Panc1 (cell line): Measurements from ENCODE around the gene TEX11. TPM values are rescaled to one million over a fixed set of nuclear protein-coding genes. Genes with fewer than 3 reads are reported as not detected.

ENCODE experiments used
- ATAC-seq: fragments of 200-7000 bp; cut with Tn5 transposase; 2 replicates; pipeline ENCODE4 v1.9.1; 2020; ENCODE audit warnings: mild to moderate bottlenecking, moderate library complexity
- BruUV-seq: library from RNA; stranded (reverse); fragments of 400-500 nt; replicated peaks from 2 replicates; lab custom pipeline; 2021; lab: Mats Ljungman, UMichigan
- CTCF ChIA-PET: fragments of 300-600 bp; sonication (Branson Sonifier 250); formaldehyde crosslinking; loops from one replicate; lab custom pipeline; 2022; ENCODE audit warnings: antibody characterized with exemption; lab: Charles Lee
- POLR2A ChIA-PET: fragments of 300-600 bp; sonication (Branson Sonifier 250); formaldehyde crosslinking; loops from one replicate; lab custom pipeline; 2022; ENCODE audit warnings: antibody characterized with exemption; lab: Charles Lee
- DNase-seq: peaks from one replicate; pipeline ENCODE4 v3.0.0-alpha.2; 2010; ENCODE audit warnings: low read depth, low spot score
- H3K27ac ChIP-seq: 2 replicates; pipeline ENCODE4 v1.5.1; 2011; ENCODE audit warnings: mild to moderate bottlenecking, low read length, inconsistent platforms
- H3K27me3 ChIP-seq: fragments of 200-500 bp; sonication (Bioruptor generic); 2 replicates; pipeline ENCODE4 v1.6.0; 2014; ENCODE audit warnings: low read length, inconsistent platforms; ENCODE audit not compliant: control insufficient read depth, insufficient read depth
- H3K36me3 ChIP-seq: fragments of 200-500 bp; sonication (Bioruptor generic); 2 replicates; pipeline ENCODE4 v1.5.1; 2014; ENCODE audit warnings: inconsistent platforms, mild to moderate bottlenecking, low read length, moderate library complexity; ENCODE audit not compliant: control insufficient read depth, insufficient read depth
- H3K4me1 ChIP-seq: 2 replicates; pipeline ENCODE4 v1.5.1; 2011; ENCODE audit warnings: inconsistent platforms, mild to moderate bottlenecking, low read length, moderate library complexity; ENCODE audit not compliant: control insufficient read depth, insufficient read depth
- H3K4me3 ChIP-seq, 2 experiments: 2 replicates each; pipeline ENCODE4 v1.5.1; 2011 to 2012; ENCODE audit warnings: low read depth in 2 of 2, low read length in 2 of 2, mild to moderate bottlenecking in 2 of 2, inconsistent platforms in 1 of 2, moderate library complexity in 1 of 2
- H3K9me3 ChIP-seq: fragments of 200-500 bp; sonication (Bioruptor generic); 2 replicates; pipeline ENCODE4 v1.5.1; 2014; ENCODE audit warnings: low read depth, mild to moderate bottlenecking, inconsistent platforms, low read length, moderate library complexity; ENCODE audit not compliant: control insufficient read depth, insufficient read depth
- POLR2AphosphoS5 ChIP-seq: IDR thresholded peaks from 2 replicates; pipeline ENCODE4 v1.6.1; 2012; ENCODE audit warnings: mild to moderate bottlenecking, low read depth, low read length, moderate library complexity
- REST ChIP-seq, 2 experiments: IDR thresholded peaks; 2 replicates each; pipeline ENCODE4 v1.6.1; 2011 to 2012; ENCODE audit warnings: low read depth in 2 of 2, control low read depth in 1 of 2, low read length in 1 of 2, mild to moderate bottlenecking in 1 of 2, moderate library complexity in 1 of 2; ENCODE audit not compliant: insufficient read depth in 1 of 2
- SIN3A ChIP-seq: IDR thresholded peaks from 2 replicates; pipeline ENCODE4 v1.6.1; 2012; ENCODE audit warnings: low read depth, mild to moderate bottlenecking, low read length, moderate library complexity, borderline replicate concordance; ENCODE audit not compliant: insufficient read depth
- TCF7L2 ChIP-seq: IDR thresholded peaks from 2 replicates; pipeline ENCODE4 v1.6.1; 2011; ENCODE audit warnings: mild to moderate bottlenecking, low read depth, low read length, inconsistent platforms
- in situ Hi-C: cut with HindIII; loops from 2 replicates; pipeline ENCODE4 v1.10.0; 2016; ENCODE audit warnings: low sequenced_read_pairs, low pct_unique_long_range_greater_than_20kb
- intact Hi-C: fragments of 100-400 bp; cut with micrococcal nuclease; formaldehyde crosslinking; loops from one replicate; pipeline ENCODE4 v1.10.0; 2022; ENCODE audit not compliant: unreplicated experiment
- total RNA-seq: library from RNA; stranded (reverse); gene quantifications from one replicate; pipeline ENCODE4 v1.2.1, GENCODE V29; 2021; ENCODE audit not compliant: unreplicated experiment
- TF ChIP-seq, protein P1 (sequence below): fragments of 450-650 bp; IDR thresholded peaks from 2 replicates; pipeline ENCODE4 v1.5.1; 2017; ENCODE audit warnings: mild to moderate bottlenecking

The TEX11 gene
- total RNA-seq, 1 experiment from 2014 or later, result not detected

GRCh38 chrX:70481471-70482270 is 426.8 kb downstream of the TEX11 start:
- Histone ChIP-seq H3K9me3 (no peaks in the 10 kb centered on the region), H3K4me1 (peaks cover 3% of the 10 kb centered on the region; the same call in 1 of the 2 replicates), H3K36me3 (no peaks in the 10 kb centered on the region), H3K27ac (no peak overlapping the region), H3K27me3 (no peaks in the 10 kb centered on the region), H3K4me3 (no peak overlapping the region)
- in situ Hi-C loops, result no loop called here
- CTCF ChIA-PET, result no interaction called here
- BruUV-seq, result no TSS peak
- POLR2A ChIA-PET, result no interaction called here
- TF ChIP-seq REST (IDR thresholded peaks at IDR 0.05; ENCODE audit: insufficient read depth in 1 of 2, low read depth in 2 of 2, low read length in 1 of 2), result no peak
- TF ChIP-seq, protein P1, sequence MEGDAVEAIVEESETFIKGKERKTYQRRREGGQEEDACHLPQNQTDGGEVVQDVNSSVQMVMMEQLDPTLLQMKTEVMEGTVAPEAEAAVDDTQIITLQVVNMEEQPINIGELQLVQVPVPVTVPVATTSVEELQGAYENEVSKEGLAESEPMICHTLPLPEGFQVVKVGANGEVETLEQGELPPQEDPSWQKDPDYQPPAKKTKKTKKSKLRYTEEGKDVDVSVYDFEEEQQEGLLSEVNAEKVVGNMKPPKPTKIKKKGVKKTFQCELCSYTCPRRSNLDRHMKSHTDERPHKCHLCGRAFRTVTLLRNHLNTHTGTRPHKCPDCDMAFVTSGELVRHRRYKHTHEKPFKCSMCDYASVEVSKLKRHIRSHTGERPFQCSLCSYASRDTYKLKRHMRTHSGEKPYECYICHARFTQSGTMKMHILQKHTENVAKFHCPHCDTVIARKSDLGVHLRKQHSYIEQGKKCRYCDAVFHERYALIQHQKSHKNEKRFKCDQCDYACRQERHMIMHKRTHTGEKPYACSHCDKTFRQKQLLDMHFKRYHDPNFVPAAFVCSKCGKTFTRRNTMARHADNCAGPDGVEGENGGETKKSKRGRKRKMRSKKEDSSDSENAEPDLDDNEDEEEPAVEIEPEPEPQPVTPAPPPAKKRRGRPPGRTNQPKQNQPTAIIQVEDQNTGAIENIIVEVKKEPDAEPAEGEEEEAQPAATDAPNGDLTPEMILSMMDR, result no peak
- no peak for TF ChIP-seq SIN3A
- no peak for TF ChIP-seq TCF7L2
- TF ChIP-seq POLR2AphosphoS5, result no peak
- ATAC-seq (no peak), DNase-seq (no peak)
- intact Hi-C loops, result no loop called here

DNA sequence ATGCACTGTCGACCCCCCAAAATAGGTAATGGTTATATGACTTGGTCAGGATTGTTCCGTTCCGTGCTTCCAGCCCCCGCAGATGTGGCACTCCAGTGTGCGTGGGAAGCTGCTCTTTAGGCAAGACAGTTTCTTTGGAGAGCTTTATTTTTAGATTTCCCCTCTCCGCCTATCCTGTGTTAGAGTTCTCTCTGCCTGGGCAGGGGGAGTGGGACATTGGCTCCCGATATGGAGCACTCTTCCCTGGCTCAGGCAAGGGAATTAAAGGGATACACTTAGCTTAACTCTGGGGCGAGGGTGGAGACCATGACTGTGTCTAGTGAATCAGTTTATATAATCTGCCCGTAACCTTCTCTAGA is 427.9 kb downstream of the TEX11 start:
- H3K27ac ChIP-seq, result no peak overlapping the region
- DNase-seq, result no peak
- POLR2A ChIA-PET, result no interaction called here
- intact Hi-C loops (no loop called here), in situ Hi-C loops (no loop called here)
- no peaks in the 10 kb centered on the region for H3K27me3 ChIP-seq
- H3K4me1 ChIP-seq, result peaks cover 3% of the 10 kb centered on the region; the same call in 1 of the 2 replicates
- no peak for ATAC-seq
- H3K9me3 ChIP-seq, result no peaks in the 10 kb centered on the region
- no peak for TF ChIP-seq SIN3A
- no peak for TF ChIP-seq TCF7L2
- TF ChIP-seq POLR2AphosphoS5, result no peak
- TF ChIP-seq REST (IDR thresholded peaks at IDR 0.05; ENCODE audit: insufficient read depth in 1 of 2, low read depth in 2 of 2, low read length in 1 of 2), result no peak
- TF ChIP-seq, protein P1, result no peak
- CTCF ChIA-PET, result no interaction called here
- no peak overlapping the region for H3K4me3 ChIP-seq
- H3K36me3 ChIP-seq, result no peaks in the 10 kb centered on the region
- BruUV-seq, result no TSS peak
